CD14-positive monocyte (primary cell): ENCODE results near the gene CDH4. TPM values are rescaled to one million over a fixed set of nuclear protein-coding genes. Genes with fewer than 3 reads are reported as not detected.

Experiments used
- DNase-seq, 3 donors: peaks; one replicate each; pipeline ENCODE4 v3.0.0-alpha.2; 2011 to 2022
- H2AFZ ChIP-seq: 2 replicates; pipeline ENCODE4 v1.6.0; 2012; ENCODE audit warnings: mild to moderate bottlenecking, low read depth, low read length, inconsistent platforms; ENCODE audit not compliant: insufficient read depth, poor library complexity, severe bottlenecking
- H3K27ac ChIP-seq, 2 donors: 1 replicate in 1 of 2; 2 replicates in 1 of 2; pipeline ENCODE4 v1.5.1; 2012 to 2013; ENCODE audit warnings: low read length in 2 of 2, control low read depth in 1 of 2, inconsistent platforms in 1 of 2, low read depth in 1 of 2, mild to moderate bottlenecking in 1 of 2
- H3K27me3 ChIP-seq, 2 donors: one replicate each; pipeline versions ENCODE4 v1.6.0 to v1.6.1; 2011 to 2013; ENCODE audit warnings: low read length in 2 of 2; ENCODE audit not compliant: control insufficient read depth in 2 of 2, insufficient read depth in 2 of 2
- H3K36me3 ChIP-seq, 2 donors: replicated peaks in 1 of 2; 1 replicate in 1 of 2; 2 replicates in 1 of 2; pipeline versions ENCODE4 v1.5.1 to v1.6.1; 2012 to 2013; ENCODE audit warnings: low read length in 2 of 2, control low read depth in 1 of 2, inconsistent platforms in 1 of 2, mild to moderate bottlenecking in 1 of 2; ENCODE audit not compliant: insufficient read depth in 2 of 2, control insufficient read depth in 1 of 2
- H3K4me1 ChIP-seq, 2 donors: 1 replicate in 1 of 2; 2 replicates in 1 of 2; pipeline versions ENCODE4 v1.5.1 to v1.6.1; 2012 to 2013; ENCODE audit warnings: low read length in 2 of 2, control low read depth in 1 of 2, inconsistent platforms in 1 of 2, mild to moderate bottlenecking in 1 of 2, moderate library complexity in 1 of 2; ENCODE audit not compliant: insufficient read depth in 2 of 2, control insufficient read depth in 1 of 2
- H3K4me2 ChIP-seq: replicated peaks from 2 replicates; pipeline ENCODE3; 2012; ENCODE audit warnings: low read length, moderate library complexity, mild to moderate bottlenecking; ENCODE audit not compliant: poor library complexity, severe bottlenecking; ENCODE audit errors: extremely low read depth
- H3K4me3 ChIP-seq, 3 experiments: fragments of 200-600 bp in 1 of 3; sonication (generic) in 1 of 3; replicated peaks in 1 of 3; 1 replicate in 2 of 3; 2 replicates in 1 of 3; pipeline ENCODE4 v1.5.1; 2011 to 2013; ENCODE audit warnings: low read length in 3 of 3, mild to moderate bottlenecking in 3 of 3, control low read depth in 2 of 3, low read depth in 2 of 3, inconsistent platforms in 1 of 3, moderate library complexity in 1 of 3
- H3K79me2 ChIP-seq: 2 replicates; pipeline ENCODE4 v1.6.0; 2012; ENCODE audit warnings: mild to moderate bottlenecking, control low read depth, inconsistent platforms, low read length, moderate library complexity; ENCODE audit not compliant: insufficient read depth
- H3K9ac ChIP-seq: 2 replicates; pipeline ENCODE4 v1.6.0; 2017; ENCODE audit warnings: low read length, mild to moderate bottlenecking; ENCODE audit not compliant: insufficient read depth, poor library complexity, severe bottlenecking
- H3K9me3 ChIP-seq, 2 donors: replicated peaks in 1 of 2; 1 replicate in 1 of 2; 2 replicates in 1 of 2; pipeline versions ENCODE4 v1.5.1 to v1.6.1; 2012 to 2013; ENCODE audit warnings: low read length in 2 of 2, control low read depth in 1 of 2; ENCODE audit not compliant: control insufficient read depth in 1 of 2, insufficient read depth in 1 of 2
- H4K20me1 ChIP-seq: 2 replicates; pipeline ENCODE4 v1.6.0; 2012; ENCODE audit warnings: mild to moderate bottlenecking, low read length, control low read depth, moderate library complexity; ENCODE audit not compliant: insufficient read depth
- H3K27ac Mint-ChIP-seq, 7 donors: one replicate each; pipeline ENCODE4 v1.8.0; 2020; ENCODE audit warnings: mild to moderate bottlenecking in 7 of 7, mixed read lengths in 7 of 7, moderate library complexity in 6 of 7, inconsistent platforms in 2 of 7
- H3K27me3 Mint-ChIP-seq, 3 donors: one replicate each; pipeline ENCODE4 v1.8.0; 2021 to 2022; ENCODE audit warnings: low read depth in 3 of 3, mild to moderate bottlenecking in 3 of 3, mixed read lengths in 3 of 3, moderate library complexity in 3 of 3, inconsistent platforms in 1 of 3
- H3K36me3 Mint-ChIP-seq, 2 donors: one replicate each; pipeline ENCODE4 v1.8.0; 2020; ENCODE audit warnings: mixed read lengths in 2 of 2, inconsistent platforms in 1 of 2, mild to moderate bottlenecking in 1 of 2
- H3K4me1 Mint-ChIP-seq: one replicate; pipeline ENCODE4 v1.8.0; 2020; ENCODE audit warnings: mild to moderate bottlenecking, mixed read lengths
- H3K4me3 Mint-ChIP-seq, 2 donors: one replicate each; pipeline ENCODE4 v1.8.0; 2020; ENCODE audit warnings: mild to moderate bottlenecking in 2 of 2, mixed read lengths in 2 of 2, moderate library complexity in 1 of 2
- H3K9me3 Mint-ChIP-seq, 7 donors: one replicate each; pipeline ENCODE4 v1.8.0; 2020 to 2022; ENCODE audit warnings: mixed read lengths in 7 of 7, mild to moderate bottlenecking in 6 of 7, moderate library complexity in 6 of 7, inconsistent platforms in 2 of 7
- WGBS: methylation state at CpG from one replicate; pipeline ENCODE4 v1.1.5; 2013; ENCODE audit warnings: missing lambda C conversion rate; ENCODE audit not compliant: insufficient coverage; 5-methylcytosine and 5-hydroxymethylcytosine counted together
- intact Hi-C, 2 donors: fragments of 100-400 bp; cut with micrococcal nuclease; formaldehyde crosslinking; loops; one replicate each; pipeline versions ENCODE4 v1.15.0 to v1.15.1; 2023
- polyA plus RNA-seq, 3 donors: library from polyadenylated mRNA; depleted of rRNA in 1 of 3; unstranded in 2 of 3; stranded (reverse) in 1 of 3; fragments of 300-500 nt in 2 of 3; fragments of >200 nt in 1 of 3; fragmentation: Illumina TruSeq in 2 of 3; gene quantifications; 1 replicate in 2 of 3; 2 replicates in 1 of 3; pipeline ENCODE4 v1.2.3, GENCODE V29; 2012 to 2021
- TF ChIP-seq, protein P1 (sequence below): fragments of 200-600 bp; IDR thresholded peaks from one replicate; pipeline ENCODE4 v1.8.0; 2022; ENCODE audit warnings: antibody characterized with exemption, mild to moderate bottlenecking

Gene CDH4
- polyA plus RNA-seq, 3 donors: not detected

DNA sequence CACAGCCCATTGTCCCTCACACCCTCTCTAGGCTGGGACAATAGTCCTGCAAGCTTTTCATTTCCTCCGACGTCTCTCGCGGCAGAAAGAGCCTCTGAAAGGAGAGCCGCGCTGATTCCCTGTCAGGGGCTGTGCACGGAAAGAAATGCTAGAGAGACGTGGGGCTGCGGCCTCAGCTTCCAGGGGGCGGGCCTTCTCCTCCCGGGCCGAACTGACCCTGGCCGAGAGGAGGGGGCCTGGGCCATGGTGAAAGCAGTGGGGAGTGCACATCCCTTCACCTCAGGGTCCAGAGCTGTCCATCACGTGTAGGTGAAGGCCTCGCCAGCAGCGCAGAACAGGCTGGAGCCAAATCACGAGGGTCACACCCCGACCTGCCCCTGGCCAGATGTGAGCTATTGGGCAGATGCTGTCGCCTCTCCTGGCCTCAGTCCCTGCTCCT is 593.2 kb downstream of the CDH4 start:
- 81% methylated on average over 13 of the region's 19 CpGs for WGBS

DNA sequence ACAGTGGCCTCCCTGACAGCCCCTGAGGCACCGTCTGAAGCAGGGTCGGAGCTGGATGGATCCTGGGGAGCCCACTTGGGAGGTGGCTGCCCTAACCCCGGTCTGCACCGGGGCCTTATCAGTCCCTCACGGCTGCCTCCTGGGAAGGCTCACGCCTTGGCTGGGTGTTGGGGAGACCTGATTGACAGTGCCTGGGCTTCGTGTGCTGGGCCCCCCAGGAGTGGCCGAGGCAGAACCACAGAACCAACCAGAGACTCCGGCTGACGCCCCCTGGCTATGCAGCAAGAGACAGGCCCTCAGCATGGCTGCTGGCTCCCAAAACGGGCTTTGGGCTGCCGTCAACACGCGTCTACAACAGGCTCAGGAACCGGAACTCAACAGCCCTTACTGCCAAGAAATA is 594.0 kb downstream of the CDH4 start:
- WGBS: 88% methylated on average over 11 of the region's 15 CpGs
- Histone ChIP-seq H3K9me3 (peaks cover 0 to 82% of the 10 kb centered on the region in 2 donors), H3K27ac (no peak overlapping the region), H3K4me3 (no peak overlapping the region), H2AFZ (no peak overlapping the region), H3K9ac (no peak overlapping the region), H4K20me1 (no peaks in the 10 kb centered on the region), H3K79me2 (no peaks in the 10 kb centered on the region), H3K4me2 (no peak overlapping the region), H3K27me3 (no peaks in the 10 kb centered on the region), H3K4me1 (no peaks in the 10 kb centered on the region), H3K36me3 (no peaks in the 10 kb centered on the region)
- TF ChIP-seq, protein P1, sequence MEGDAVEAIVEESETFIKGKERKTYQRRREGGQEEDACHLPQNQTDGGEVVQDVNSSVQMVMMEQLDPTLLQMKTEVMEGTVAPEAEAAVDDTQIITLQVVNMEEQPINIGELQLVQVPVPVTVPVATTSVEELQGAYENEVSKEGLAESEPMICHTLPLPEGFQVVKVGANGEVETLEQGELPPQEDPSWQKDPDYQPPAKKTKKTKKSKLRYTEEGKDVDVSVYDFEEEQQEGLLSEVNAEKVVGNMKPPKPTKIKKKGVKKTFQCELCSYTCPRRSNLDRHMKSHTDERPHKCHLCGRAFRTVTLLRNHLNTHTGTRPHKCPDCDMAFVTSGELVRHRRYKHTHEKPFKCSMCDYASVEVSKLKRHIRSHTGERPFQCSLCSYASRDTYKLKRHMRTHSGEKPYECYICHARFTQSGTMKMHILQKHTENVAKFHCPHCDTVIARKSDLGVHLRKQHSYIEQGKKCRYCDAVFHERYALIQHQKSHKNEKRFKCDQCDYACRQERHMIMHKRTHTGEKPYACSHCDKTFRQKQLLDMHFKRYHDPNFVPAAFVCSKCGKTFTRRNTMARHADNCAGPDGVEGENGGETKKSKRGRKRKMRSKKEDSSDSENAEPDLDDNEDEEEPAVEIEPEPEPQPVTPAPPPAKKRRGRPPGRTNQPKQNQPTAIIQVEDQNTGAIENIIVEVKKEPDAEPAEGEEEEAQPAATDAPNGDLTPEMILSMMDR: no peak
- no peak for DNase-seq
- Mint-ChIP-seq H3K4me1 (no peaks in the 10 kb centered on the region), H3K4me3 (no peak overlapping the region), H3K27ac (no peak overlapping the region), H3K36me3 (no peaks in the 10 kb centered on the region), H3K9me3 (peaks cover 2 to 58% (median 31%) of the 10 kb centered on the region in 7 donors), H3K27me3 (peaks cover 0 to 1% (median 1%) of the 10 kb centered on the region in 3 donors)
- intact Hi-C loops: no loop called here

More for the DNA sequence above, 593.2 kb downstream of the CDH4 start:
- peaks cover 0 to 80% of the 10 kb centered on the region in 2 donors for H3K9me3 ChIP-seq
- no peaks in the 10 kb centered on the region for H4K20me1 ChIP-seq
- Mint-ChIP-seq H3K9me3 (peaks cover 2 to 51% (median 26%) of the 10 kb centered on the region in 7 donors), H3K27me3 (peaks cover 0 to 1% (median 1%) of the 10 kb centered on the region in 3 donors), H3K4me1 (no peaks in the 10 kb centered on the region), H3K4me3 (no peak overlapping the region), H3K27ac (no peak overlapping the region), H3K36me3 (no peaks in the 10 kb centered on the region)
- DNase-seq: no peak
- H3K9ac ChIP-seq: no peak overlapping the region
- no peak overlapping the region for H3K4me3 ChIP-seq
- no peaks in the 10 kb centered on the region for H3K27me3 ChIP-seq
- intact Hi-C loops: no loop called here
- no peak overlapping the region for H3K4me2 ChIP-seq
- TF ChIP-seq, protein P1: no peak
- no peaks in the 10 kb centered on the region for H3K79me2 ChIP-seq
- no peaks in the 10 kb centered on the region for H3K36me3 ChIP-seq
- H2AFZ ChIP-seq: no peak overlapping the region
- no peak overlapping the region for H3K27ac ChIP-seq
- no peaks in the 10 kb centered on the region for H3K4me1 ChIP-seq
